Cerebellar nuclear complex (tissue), 1 donor: ENCODE results near the gene ITPR1.

Source experiments
- DNase-seq, 2 experiments: peaks; one replicate each; lab custom pipeline; 2025; lab: John Stamatoyannopoulos, UW

Gene ITPR1

DNA sequence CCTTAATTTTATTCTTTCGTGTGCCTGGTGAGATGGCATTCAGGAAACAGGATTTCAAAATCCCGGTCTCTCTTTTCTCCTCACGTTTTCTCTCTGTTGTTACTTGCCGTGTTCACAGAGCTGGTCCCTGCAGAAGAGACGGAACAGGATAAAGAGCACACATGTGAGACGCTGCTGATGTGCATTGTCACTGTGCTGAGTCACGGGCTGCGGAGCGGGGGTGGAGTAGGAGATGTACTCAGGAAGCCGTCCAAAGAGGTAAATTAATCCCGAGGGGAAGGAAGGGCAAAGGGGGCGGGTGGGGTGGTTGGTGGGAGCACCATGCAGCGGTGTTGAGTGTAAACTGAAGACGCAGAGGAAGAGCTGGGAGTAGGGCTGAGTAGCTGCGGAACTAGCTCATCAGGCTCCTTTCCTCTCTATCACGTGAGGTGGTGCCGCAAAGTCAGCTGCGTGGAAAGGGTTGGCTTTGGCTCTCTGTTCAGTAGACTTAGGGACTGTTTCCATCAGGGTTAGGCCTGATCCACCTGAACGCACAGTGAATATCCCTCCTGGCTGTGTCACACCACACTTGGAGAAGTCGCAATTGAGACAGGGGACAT, 321.3 kb downstream of the ITPR1 start:
- DNase-seq = no peak

DNA sequence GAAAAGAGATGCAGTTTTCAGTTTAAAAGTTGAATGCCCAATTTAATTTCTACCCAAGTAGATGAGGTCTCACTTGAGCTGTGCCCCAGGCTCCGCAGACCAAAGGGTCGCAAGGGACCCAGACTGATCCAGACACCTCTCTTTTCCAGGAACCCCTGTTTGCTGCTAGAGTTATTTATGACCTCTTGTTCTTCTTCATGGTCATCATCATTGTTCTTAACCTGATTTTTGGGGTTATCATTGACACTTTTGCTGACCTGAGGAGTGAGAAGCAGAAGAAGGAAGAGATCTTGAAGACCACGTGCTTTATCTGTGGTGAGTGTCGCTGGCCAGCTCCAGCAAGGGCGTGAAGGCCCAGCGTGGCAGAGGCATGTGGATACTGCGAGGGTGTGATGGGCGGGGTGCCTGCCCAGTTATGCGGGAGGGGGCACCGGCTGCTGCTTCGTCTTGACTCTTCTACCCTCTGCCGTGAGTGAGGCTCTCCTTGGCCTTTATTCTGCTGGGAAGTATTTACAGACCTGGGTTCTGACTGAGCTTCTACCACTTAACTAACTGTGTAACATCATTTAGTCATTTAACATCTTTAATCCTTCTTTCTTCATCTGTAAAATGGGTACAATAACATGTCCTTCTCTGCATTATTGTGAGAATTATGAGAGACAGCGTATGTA, 321.9 kb downstream of the ITPR1 start:
- DNase-seq = no peak

DNA sequence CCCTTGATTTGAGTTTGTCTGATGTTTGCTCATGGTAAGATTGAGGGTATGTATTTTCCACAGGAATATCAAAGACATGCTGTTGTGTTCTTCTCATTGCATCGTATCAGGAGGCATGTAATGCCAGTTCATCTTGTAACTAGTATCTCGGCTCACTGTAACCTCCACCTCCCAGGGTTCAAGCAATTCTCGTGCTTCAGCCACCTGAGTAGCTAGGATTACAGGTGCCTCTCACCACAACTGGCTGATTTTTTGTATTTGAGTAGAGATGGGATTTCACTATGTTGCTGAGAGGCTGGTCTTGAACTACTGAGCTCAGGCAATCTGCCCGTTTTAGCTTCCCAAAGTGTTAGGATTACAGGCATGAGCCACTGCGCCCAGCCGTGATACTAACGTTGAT, 323.2 kb downstream of the ITPR1 start:
- DNase-seq = no peak

DNA sequence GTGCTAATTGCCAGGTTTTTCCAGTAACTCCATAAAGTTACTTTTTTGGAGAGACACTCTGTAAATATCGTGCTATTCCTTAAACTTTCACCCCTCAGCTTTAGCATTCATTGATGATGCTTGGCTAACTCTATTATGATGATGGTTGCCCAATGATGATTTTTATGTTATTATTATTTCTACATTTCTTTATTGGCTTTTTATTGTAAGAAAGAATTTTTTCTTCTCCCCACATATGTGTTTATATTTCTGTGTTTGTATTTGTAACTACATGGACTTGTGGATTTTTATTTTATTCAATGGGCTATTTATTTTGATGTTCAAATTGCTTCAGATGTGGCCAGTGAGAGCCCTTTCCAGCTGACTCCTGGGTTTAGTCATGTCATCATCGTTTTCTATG, 323.6 kb downstream of the ITPR1 start:
- no peak for DNase-seq

DNA sequence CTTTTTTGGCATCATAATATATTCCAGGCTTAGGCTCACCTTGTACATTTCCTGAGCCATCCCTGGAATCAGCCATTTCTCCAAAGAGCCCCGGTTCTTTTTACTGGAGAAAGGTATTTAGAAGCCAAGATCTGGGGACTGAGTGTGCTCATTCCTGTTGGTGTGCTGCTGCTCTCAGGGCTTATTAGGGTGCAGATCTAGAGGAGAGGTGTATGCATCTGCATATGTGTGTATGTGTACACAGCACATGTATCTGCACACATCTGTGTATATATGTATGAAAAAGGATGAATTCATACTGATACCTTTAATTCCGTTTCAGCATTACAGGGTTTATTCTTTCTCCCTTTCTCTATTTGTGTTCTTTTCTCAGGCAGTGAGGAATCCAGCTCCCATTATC, 324.0 kb downstream of the ITPR1 start:
- DNase-seq = no peak

DNA sequence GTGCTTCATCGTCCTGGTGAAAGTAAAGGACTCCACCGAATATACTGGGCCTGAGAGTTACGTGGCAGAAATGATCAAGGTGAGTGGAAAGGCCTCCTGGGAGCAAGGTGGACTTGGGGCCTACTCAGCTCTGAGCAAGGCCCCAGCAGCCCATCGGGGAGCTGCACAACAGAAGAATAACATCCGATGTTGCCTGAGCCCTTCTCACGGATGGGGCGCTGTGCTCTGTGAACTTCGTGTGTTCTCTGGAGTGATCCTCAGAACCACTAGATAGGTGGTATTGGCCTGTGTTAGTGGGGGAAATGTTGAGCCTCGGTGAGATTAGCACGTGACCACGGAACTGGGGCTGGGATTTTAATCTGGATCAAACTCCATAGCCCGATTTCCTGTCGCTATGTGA, 325.0 kb downstream of the ITPR1 start:
- no peak for DNase-seq

DNA sequence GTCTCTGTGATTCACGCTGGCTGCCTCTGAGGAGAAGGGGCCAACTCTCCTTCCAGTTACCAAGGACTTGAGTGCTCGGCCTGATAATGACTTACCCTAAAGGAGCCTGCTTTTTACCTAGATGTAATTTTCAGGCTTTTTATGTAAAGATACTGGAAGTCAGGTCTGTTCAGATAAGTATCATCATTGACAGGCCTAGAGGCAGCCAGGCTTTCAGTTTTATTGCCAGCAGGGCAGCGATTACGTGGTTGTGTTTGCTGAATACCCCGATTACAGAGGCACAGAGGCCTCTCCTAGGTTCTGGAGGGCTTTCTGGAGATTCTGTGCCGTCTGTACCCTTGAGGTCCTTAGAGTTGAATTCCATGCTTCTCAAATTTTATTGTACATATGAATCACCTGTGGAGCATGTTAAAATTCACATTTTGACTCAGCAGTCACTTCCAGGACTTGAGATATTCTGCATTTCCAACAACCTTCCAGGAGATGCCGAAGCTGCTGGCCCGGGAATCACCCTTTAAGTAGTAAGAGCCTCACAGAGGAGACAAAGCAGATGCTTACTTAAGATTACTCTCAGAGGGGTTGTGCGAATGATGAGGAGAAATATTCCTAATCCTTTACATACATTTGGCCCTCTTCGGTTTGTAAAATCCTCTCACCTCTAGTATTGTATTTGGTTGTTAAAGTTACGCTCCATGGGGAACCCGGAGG, 326.0 kb downstream of the ITPR1 start:
- no peak for DNase-seq

DNA sequence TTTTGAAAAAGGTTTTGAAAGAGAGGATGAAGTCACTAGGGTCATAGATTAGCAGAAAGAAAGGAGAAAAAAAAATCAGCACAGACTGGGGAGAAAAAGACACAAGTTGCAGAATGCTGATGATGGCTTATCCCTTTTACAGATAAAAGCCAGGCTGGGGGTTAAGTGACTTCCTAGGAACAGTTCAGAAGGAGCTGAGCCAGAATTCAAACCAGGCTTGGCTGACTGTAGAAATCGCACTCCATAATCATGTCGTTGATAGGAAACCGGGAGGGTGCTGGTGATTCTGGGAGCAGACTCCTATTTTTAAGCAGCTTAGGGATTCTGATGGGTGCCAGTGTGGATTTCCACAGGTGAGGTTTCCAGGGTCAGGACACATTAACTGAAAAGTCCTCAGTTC, 326.6 kb downstream of the ITPR1 start:
- DNase-seq = no peak

DNA sequence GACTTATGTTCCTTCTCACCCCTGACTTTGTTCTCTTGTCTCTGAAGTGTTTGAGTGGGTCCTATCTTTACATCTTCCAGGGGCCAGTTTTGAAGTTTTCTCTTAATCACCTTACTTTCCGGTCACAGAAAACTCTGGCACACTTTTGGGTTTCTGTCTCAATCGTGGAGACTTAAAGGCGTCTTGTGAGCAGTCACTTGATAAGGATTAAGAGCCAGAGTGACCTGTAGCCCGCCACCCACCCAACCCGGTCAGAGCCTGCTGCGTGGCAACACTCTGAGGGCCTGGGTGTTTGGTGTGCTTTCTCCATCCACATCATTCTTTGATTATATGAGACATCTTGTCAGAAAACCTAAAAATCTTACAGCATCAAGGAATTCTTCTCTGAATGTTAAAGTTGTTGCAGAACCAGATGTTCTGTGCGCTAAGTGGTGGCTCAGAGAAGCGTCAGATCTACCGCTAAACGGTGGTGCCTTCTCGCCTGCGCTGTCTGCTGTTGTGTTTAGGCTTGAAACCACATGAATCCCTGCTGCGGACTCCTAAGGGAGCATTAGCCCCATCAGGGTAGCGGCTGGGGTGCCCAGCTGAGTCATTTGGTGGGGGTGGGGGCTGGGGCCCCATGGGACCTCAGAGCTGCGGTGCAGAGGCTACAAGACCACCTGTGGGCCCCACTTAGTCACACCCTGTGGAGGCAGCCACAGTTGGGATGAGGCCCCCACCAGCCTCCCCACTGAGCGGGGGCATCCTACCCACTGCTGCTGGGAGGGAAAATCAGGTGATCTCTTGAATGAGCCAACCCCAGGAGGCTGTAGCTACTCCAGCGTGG, 327.4 kb downstream of the ITPR1 start:
- no peak for DNase-seq

DNA sequence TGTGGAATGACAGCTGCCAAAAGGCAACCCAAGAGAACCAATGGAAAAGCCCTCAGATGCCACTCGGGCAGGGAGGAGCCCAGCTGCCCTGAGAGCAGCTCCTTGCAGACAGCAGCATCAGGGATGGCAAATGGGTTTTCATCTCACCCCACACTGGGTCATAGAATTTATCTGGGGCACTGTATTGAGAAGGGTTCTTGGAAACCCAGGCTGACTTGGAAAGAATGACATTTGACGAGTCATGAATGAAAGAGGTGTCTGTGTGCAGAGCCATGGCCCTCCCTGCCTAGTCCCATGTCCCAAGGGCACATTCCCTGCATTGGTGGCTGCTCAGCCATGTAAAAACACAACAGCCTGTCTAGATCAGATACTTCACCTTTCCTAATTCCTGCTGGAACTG, 328.2 kb downstream of the ITPR1 start:
- DNase-seq = no peak

DNA sequence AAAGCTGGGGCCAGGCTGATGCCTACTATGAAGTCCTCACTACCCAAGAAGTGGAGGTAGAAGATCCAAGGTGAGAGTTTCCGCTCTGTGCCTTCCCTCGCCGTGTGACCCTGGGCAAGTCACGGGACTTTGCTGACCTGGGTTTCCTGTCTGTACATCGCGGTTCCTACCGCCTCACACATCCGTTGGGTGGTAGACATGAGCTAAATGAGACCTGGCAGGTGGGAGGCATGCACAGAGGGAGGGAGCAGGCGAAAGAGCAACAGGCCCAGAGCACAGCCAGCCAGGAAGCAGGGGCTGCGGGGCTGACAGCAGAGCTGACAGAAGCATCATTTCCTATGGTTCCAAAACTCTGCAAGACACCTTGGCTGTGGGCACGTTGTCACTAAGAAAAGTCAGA, 328.8 kb downstream of the ITPR1 start:
- no peak for DNase-seq

DNA sequence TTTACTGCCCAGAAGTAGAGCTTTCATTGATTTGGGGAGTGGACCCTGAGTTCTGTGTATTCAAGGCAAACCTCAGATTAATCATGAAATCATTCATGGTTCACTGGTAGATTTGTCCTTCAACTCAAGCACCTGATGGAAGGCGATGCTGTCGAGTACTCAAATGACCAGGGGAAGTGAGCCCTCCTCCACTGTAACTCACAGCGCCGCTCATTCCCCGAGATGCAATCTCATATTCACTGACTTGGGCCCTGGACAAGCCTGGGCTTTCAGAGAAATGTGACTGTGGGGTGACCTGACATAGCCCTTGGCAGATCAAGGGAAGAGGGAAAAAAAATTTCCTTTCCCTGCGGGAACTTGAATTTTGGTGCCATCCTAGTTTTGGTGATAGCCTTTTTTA, 329.4 kb downstream of the ITPR1 start:
- no peak for DNase-seq

DNA sequence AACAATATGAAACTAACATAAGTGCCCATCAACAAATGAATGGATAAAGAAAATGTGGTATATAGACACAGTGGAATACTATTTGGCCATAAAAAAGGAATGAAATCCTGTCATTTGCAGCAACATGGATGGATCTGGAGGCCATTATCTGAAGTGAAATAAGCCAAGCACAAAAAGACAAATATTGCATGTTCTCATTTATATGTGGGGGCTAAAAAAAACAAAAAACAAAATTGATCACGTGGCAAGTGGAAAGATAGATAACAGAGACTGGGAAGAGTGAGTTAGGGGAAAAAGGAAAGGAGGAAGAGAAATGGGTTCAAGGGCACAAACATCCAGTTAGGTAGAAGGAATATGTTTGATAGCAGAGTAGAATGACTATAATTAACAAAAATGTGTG, 330.2 kb downstream of the ITPR1 start:
- no peak for DNase-seq

DNA sequence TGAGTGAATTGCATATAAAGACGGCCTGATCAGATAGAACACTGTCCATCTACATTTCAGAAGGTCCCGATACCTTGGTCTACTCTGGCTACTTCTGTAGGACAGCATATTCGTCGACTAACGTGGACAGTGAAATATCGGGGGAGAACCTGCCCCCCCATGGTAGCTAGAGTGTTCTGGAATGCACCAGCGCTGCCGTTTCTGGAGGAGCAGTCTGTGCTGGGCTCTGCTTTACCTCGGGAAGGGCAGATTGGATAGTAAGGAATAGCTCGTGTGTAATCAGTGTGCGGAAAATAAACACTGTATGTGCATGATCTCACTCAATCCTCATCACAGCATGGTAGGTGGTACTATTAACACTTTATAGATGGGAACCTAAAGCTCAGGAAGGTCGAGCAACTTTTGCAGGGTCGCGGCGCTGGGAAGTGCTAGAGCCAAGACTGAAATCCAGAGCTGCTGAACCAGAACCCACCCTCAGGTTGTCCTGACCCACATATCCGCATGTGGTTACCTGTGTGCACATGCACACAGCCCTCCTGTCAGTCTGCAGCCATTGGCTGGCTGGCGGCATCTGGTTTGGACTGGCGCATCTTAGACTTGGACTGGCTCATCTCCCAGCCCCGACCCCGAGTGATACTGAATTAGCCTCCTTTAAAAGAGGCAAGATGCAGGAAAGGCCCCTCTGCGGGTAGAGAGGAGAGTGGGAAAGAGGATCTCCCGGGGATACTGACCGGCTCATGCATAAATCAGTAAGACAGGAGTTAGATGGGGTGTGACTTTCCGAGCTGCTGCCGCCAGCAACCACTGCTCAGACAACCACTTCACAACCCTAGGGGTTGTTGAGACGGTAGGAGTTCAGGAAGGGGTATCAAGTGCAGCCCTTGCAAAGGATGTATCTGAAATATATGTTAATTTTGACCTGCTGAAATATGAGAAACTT, 331.1 kb downstream of the ITPR1 start:
- no peak for DNase-seq

DNA sequence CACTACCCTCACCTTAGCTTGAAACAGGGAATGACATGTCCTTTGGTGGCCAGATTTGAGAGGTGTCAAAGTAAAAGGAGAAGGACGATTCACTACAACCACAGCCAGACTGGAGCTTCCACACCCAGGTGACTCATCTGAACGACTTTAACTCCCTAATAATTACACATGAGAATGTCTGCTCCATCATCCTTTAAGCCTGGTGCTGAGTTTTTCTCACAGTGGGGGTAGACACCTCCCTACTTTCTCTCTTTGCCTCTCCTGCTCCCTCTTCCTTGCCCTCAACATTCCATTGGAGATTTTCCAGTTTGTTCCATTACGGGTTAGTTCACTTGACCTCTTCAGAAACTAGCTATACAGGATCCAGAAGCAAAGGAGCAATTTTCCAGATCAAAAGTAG, 331.8 kb downstream of the ITPR1 start:
- no peak for DNase-seq

DNA sequence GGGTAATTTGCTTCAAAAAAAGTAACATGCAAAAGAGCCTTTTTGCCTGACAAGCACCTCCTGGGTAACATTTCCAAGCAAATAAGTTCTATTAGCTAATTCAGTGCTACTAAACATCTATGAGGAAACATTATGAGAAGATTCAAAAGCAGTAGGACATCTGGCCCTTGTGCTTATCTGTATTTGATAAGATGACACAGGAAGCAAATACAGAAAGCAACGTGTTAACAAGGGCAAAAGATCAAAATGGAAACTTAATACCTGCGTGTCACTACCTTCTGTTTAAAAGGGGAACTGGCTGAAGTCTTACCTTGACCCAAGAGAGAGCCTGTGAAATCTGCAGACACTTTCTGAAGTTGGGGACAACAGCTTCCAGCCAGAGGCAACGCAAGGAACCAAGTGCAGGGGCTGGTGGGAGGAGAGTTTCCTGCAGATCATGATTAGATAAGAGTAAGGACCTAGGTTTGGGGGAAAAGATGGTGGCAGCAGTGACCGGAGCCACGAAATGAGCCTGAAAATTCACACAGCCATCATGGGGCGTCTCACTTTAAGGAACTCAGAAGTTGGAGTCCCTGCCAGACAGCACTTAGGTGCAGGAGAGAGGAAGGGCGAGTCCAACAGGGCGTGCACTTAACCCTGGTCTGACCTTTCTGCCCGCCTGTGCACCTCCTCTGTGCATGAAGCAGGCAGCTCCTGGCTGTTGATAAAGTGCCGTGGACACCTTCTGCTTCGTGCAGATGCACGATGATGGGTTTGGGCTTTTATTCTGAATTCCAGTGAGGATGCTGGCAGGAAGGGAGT, 332.5 kb downstream of the ITPR1 start:
- no peak for DNase-seq

DNA sequence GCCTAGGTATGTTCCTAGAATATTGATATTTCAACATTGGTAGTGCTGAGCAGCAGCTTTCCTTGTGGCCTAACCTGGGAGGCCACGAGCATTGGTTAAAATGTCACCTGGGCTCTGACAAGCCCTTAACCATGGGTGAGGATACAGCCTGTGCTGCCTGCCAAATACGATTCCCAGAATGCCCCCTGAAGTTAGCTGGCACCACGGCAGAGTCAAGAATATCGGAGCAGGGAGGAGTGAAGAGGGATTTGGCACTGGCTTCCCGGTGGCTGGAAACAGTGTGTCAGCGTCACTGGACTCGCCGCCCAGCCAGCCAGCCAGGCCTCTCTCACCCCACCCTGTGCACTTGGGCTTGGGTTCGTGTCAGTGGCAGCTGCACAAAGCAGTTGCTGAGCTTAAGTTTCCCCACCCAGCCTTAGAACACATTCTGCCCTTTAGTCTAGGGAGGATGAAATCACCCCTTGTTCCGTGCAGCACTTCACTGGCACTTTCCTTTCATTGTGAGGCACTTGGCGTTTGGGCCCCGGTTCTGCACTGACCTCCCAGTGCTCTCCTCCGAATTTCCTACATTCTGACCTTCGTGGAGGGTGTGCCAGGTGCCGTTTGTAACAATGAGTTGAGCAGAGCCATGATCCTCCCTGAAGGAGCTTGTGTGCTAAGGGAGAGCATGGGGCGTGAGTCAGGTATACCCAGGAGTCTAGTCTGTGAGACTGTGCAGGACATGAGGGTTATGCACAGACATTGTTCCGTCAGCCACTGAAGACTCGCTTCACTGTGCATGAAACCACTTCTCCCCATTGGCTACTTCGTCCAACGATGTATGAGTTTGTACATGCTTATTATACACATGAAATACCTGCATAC, 333.3 kb downstream of the ITPR1 start:
- DNase-seq = peak; percentile 26 to 55

DNA sequence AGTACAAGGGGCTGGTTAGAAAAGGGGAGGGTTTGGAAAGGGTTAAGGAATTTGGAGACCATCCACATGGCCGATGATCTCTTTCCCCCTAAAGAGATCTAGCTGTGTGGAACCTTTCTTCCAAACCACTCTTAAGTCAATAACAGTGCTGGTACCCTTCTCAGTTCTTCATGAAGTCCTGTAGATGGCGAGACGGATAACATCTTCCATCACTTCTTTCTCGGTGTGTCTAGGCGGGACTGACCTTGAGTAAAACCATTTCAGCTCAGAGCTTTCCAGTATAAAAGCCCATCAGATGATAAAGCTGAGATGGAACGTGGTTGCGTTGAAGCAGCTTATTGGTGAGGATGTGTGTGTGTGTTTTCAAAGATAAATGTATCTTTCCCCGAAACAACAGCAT, 334.6 kb downstream of the ITPR1 start:
- DNase-seq = no peak

DNA sequence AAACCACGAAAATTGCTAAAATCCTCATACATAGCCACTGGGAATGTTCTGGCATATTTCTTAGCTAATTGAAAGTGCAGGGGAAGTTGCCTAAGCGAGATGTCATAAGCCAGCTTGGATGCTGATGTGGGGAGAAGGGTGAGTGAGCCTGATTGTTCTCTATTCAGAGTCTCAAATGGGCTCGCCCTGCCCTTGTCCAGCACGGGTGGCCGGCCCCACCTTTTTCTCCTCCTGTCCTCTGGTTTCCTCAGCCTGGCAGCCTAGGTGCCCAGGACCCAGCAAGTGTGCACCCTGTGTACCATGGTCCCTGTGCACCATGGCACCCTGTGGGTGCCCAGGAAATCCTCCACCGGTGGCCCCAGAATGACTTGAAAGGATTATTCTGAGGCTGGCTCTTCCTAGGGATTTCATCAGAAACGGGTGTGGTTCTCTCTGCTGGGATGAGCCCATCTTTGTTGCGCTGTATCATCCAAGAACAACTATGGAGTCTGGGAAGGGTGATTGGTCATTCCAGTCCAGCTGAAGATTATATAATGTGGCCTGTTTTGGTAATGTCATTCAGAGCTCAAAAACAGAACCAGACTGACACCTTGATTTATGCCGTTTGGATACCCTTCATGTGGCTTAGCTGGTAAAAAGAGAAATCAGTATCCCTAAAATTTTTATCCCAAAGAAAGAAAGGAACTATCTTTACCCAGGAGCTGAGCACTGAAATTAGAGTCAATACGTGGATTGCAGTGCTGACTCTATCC, 335.3 kb downstream of the ITPR1 start:
- no peak for DNase-seq
